GM12878 (cell line): ENCODE results near the gene LHX2. TPM values are rescaled to one million over a fixed set of nuclear protein-coding genes. Genes with fewer than 3 reads are reported as not detected.

Experiments
- ATAC-seq: fragments of 200-7000 bp; cut with Tn5 transposase; 3 replicates; pipeline ENCODE4 v1.9.1; 2020; ENCODE audit warnings: mild to moderate bottlenecking, moderate library complexity
- BruUV-seq: library from RNA; stranded (reverse); fragments of 400-500 nt; replicated peaks from 2 replicates; lab custom pipeline; 2021; lab: Mats Ljungman, UMichigan
- CTCF ChIA-PET: fragments of 300-600 bp; sonication (Branson Sonifier 250); formaldehyde crosslinking; extraction: SDS; loops from one replicate; lab custom pipeline; 2021; ENCODE audit warnings: inconsistent platforms; lab: Yijun Ruan, JAX
- POLR2A ChIA-PET: fragments of 350-600 bp; formaldehyde crosslinking; extraction: SDS; loops from one replicate; lab custom pipeline; 2021; ENCODE audit warnings: inconsistent platforms; lab: Charles Lee
- RAD21 ChIA-PET: fragments of 300-600 bp; sonication (Branson Sonifier 250); formaldehyde crosslinking; loops from one replicate; lab custom pipeline; 2023; ENCODE audit warnings: antibody characterized with exemption; ENCODE audit not compliant: unreplicated experiment; lab: Charles Lee
- SMC1A ChIA-PET: fragments of 300-600 bp; sonication (Branson Sonifier 250); formaldehyde crosslinking; loops from one replicate; lab custom pipeline; 2023; ENCODE audit not compliant: unreplicated experiment, uncharacterized antibody; lab: Charles Lee
- DNase-seq: peaks from one replicate; pipeline ENCODE4 v3.0.0-alpha.2; 2011; ENCODE audit warnings: low read depth, low spot score
- FAIRE-seq: peaks from 3 replicates; lab custom pipeline; 2011; peaks lifted over from hg19 to GRCh38; lab: Jason Lieb, UNC
- H2AFZ ChIP-seq: 2 replicates; pipeline ENCODE4 v1.6.0; 2011; ENCODE audit warnings: low read depth, low read length, control low read depth; ENCODE audit not compliant: control insufficient read depth
- H3K27ac ChIP-seq: 2 replicates; pipeline ENCODE4 v1.5.1; 2011; ENCODE audit warnings: control low read depth; ENCODE audit not compliant: control insufficient read depth, insufficient read depth
- H3K27me3 ChIP-seq, 2 experiments: replicated peaks in 1 of 2; 2 replicates each; pipeline versions ENCODE4 v1.6.0 to v1.6.1; 2011; ENCODE audit warnings: low read length in 1 of 2; ENCODE audit not compliant: control insufficient read depth in 2 of 2, insufficient read depth in 2 of 2
- H3K36me3 ChIP-seq, 2 experiments: 2 replicates each; pipeline ENCODE4 v1.5.1; 2011; ENCODE audit warnings: low read length in 1 of 2; ENCODE audit not compliant: control insufficient read depth in 2 of 2, insufficient read depth in 2 of 2
- H3K4me1 ChIP-seq: 2 replicates; pipeline ENCODE4 v1.6.1; 2011; ENCODE audit warnings: mild to moderate bottlenecking, low read length, moderate library complexity, mixed read lengths; ENCODE audit not compliant: control insufficient read depth, insufficient read depth
- H3K4me2 ChIP-seq: 2 replicates; pipeline ENCODE4 v1.6.0; 2011; ENCODE audit warnings: control low read depth; ENCODE audit not compliant: control insufficient read depth, insufficient read depth
- H3K4me3 ChIP-seq: fragments of 200-600 bp; sonication (generic); 2 replicates; pipeline ENCODE4 v1.5.1; 2016
- H3K79me2 ChIP-seq: 2 replicates; pipeline ENCODE4 v1.6.0; 2011; ENCODE audit warnings: low read length; ENCODE audit not compliant: control insufficient read depth, insufficient read depth
- H3K9ac ChIP-seq: 2 replicates; pipeline ENCODE4 v1.8.0; 2011; ENCODE audit warnings: low read length, control low read depth, mixed read lengths; ENCODE audit not compliant: control insufficient read depth, insufficient read depth
- H3K9me3 ChIP-seq: replicated peaks from 3 replicates; pipeline ENCODE4 v1.5.1; 2011; ENCODE audit warnings: mild to moderate bottlenecking, low read length; ENCODE audit not compliant: control insufficient read depth, insufficient read depth
- H4K20me1 ChIP-seq: 2 replicates; pipeline ENCODE4 v1.6.0; 2011; ENCODE audit not compliant: control insufficient read depth, insufficient read depth
- BACH1 ChIP-seq: fragments of 450-650 bp; IDR thresholded peaks from 2 replicates; pipeline ENCODE4 v1.6.1; 2017; ENCODE audit warnings: mild to moderate bottlenecking, borderline replicate concordance
- DPF2 ChIP-seq: fragments of 450-650 bp; IDR thresholded peaks from 2 replicates; pipeline ENCODE4 v1.6.1; 2017; ENCODE audit warnings: mild to moderate bottlenecking
- E4F1 ChIP-seq: fragments of 450-650 bp; IDR thresholded peaks from 2 replicates; pipeline ENCODE4 v1.6.1; 2018; ENCODE audit warnings: borderline replicate concordance, mild to moderate bottlenecking; ENCODE audit not compliant: partially characterized antibody
- FOXM1 ChIP-seq: IDR thresholded peaks from 2 replicates; pipeline ENCODE4 v1.6.1; 2012; ENCODE audit warnings: low read depth, mild to moderate bottlenecking, inconsistent platforms, low read length, moderate library complexity
- MAX ChIP-seq: IDR thresholded peaks from 2 replicates; pipeline ENCODE4 v1.6.1; 2012; ENCODE audit warnings: low read depth, low read length, improper control_type of control experiment
- MXI1 ChIP-seq: fragments of 150-350 bp; IDR thresholded peaks from 2 replicates; pipeline ENCODE4 v1.6.1; 2011; ENCODE audit warnings: low read depth, mild to moderate bottlenecking, inconsistent platforms, low read length, improper control_type of control experiment
- NKRF ChIP-seq: fragments of 450-650 bp; conservative IDR thresholded peaks from 2 replicates; pipeline ENCODE4 v1.6.1; 2017; ENCODE audit warnings: mild to moderate bottlenecking, moderate library complexity
- NR2C1 ChIP-seq: fragments of 450-650 bp; IDR thresholded peaks from 2 replicates; pipeline ENCODE4 v1.6.1; 2017; ENCODE audit warnings: antibody characterized with exemption, mild to moderate bottlenecking, moderate library complexity
- PBX3 ChIP-seq: IDR thresholded peaks from 2 replicates; pipeline ENCODE4 v1.6.1; 2011; ENCODE audit warnings: mild to moderate bottlenecking, low read depth, low read length, moderate library complexity; ENCODE audit not compliant: insufficient replicate concordance
- RELB ChIP-seq: fragments of 450-650 bp; IDR thresholded peaks from 2 replicates; pipeline ENCODE4 v1.6.1; 2017; ENCODE audit warnings: low read depth, mild to moderate bottlenecking, moderate library complexity
- ZSCAN29 ChIP-seq: fragments of 450-650 bp; IDR thresholded peaks from 2 replicates; pipeline ENCODE4 v1.6.1; 2017; ENCODE audit warnings: mild to moderate bottlenecking, moderate library complexity
- WGBS: methylation state at CpG from one replicate; pipeline ENCODE4 v1.1.6; 2016; ENCODE audit warnings: low lambda C conversion rate; ENCODE audit not compliant: insufficient replicate concordance, insufficient coverage; ENCODE audit errors: missing lambda C conversion rate; 5-methylcytosine and 5-hydroxymethylcytosine counted together
- in situ Hi-C: fragments of 300-500 bp; cut with MboI; formaldehyde crosslinking; loops from 9 replicates; pipeline ENCODE4 v1.14.3; 2018; ENCODE audit warnings: mixed read lengths
- intact Hi-C: fragments of 100-400 bp; cut with micrococcal nuclease; formaldehyde crosslinking; loops from one replicate; pipeline ENCODE4 v1.14.2; 2022; ENCODE audit not compliant: unreplicated experiment
- polyA plus RNA-seq, 11 experiments: library from polyadenylated mRNA; depleted of rRNA in 4 of 11; unstranded in 6 of 11; stranded (reverse) in 5 of 11; fragments of >200 nt; fragmentation: Nextera tagmentation in 4 of 11; fragmentation: Illumina TruSeq in 1 of 11; extraction: Ambion mirVana in 4 of 11; extraction: Trizol in 1 of 11; gene quantifications; 1 replicate in 1 of 11; 2 replicates in 10 of 11; pipeline versions ENCODE4 v1.2.1 to v1.2.3, GENCODE V29; 2011 to 2016; ENCODE audit warnings: inconsistent platforms in 2 of 11, missing spikeins in 2 of 11, low read depth in 1 of 11
- total RNA-seq, 4 experiments: library from RNA; depleted of rRNA in 3 of 4; stranded (reverse); fragments of >200 nt in 3 of 4; fragmentation: Illumina TruSeq in 1 of 4; extraction: Trizol in 1 of 4; gene quantifications; 2 replicates each; pipeline versions ENCODE4 v1.2.1 to v1.2.3, GENCODE V29; 2013 to 2021

Gene LHX2
- total and polyA plus RNA-seq, 10 of the 15 experiments (the other 5 are each of a cell fraction or from before 2014, with no cell fraction given): 0.82 to 69.8 (median 5.3) TPM

- ATAC-seq: no peak
- Histone ChIP-seq H3K36me3 (no peaks in the 10 kb centered on the region), H3K9me3 (peaks cover 4% of the 10 kb centered on the region; the same call in 1 of the 3 replicates), H3K4me1 (no peaks in the 10 kb centered on the region), H4K20me1 (no peaks in the 10 kb centered on the region), H3K9ac (no peak overlapping the region), H3K27ac (no peak overlapping the region), H3K4me2 (no peak overlapping the region), H3K4me3 (no peak overlapping the region), H3K79me2 (no peaks in the 10 kb centered on the region), H2AFZ (no peak overlapping the region), H3K27me3 (no peaks in the 10 kb centered on the region)
- SMC1A ChIA-PET: no interaction called here
- WGBS: 80% methylated on average over 8 of the region's 9 CpGs
- CTCF ChIA-PET: no interaction called here
- intact Hi-C loops: loop anchor here (2.0 kb wide), 1 partner anchor 15 kb away; no protein-coding TSS in a partner anchor
- no peak for FAIRE-seq
- no TSS peak for BruUV-seq
- POLR2A ChIA-PET: no interaction called here
- no peak for DNase-seq
- in situ Hi-C loops: no loop called here
- RAD21 ChIA-PET: interaction anchor here (0.6 to 1.0 kb wide), 2 partner anchors 12 to 147 kb away, joined by 3 to 5 read pairs; no protein-coding TSS in a partner anchor
- TF ChIP-seq MAX (no peak), NR2C1 (no peak), BACH1 (no peak), ZSCAN29 (no peak), FOXM1 (no peak), PBX3 (peak; percentile 21), MXI1 (no peak), NKRF (no peak), RELB (no peak), DPF2 (no peak), E4F1 (no peak)
Measured at GRCh38 chr9:123973590-123974223, 37.9 kb upstream of the LHX2 start.
